WTC11 (cell line): ENCODE measurements around the gene SYT7. TPM values are rescaled to one million over a fixed set of nuclear protein-coding genes. Genes with fewer than 3 reads are reported as not detected.

Experiments
- ATAC-seq: fragments of 200-7000 bp; cut with Tn5 transposase; 2 replicates; pipeline ENCODE4 v1.10.0; 2021; ENCODE audit warnings: mild to moderate bottlenecking, moderate library complexity
- CTCF ChIA-PET: fragments of 300-600 bp; sonication (Branson Sonifier 250); formaldehyde crosslinking; loops from one replicate; lab custom pipeline; 2021; ENCODE audit warnings: antibody characterized with exemption; lab: Charles Lee
- POLR2A ChIA-PET: fragments of 350-600 bp; sonication (Branson Sonifier 250); formaldehyde crosslinking; loops from one replicate; lab custom pipeline; 2021; ENCODE audit warnings: antibody characterized with exemption; lab: Charles Lee
- DNase-seq: peaks from one replicate; pipeline ENCODE4 v3.0.0; 2021; ENCODE audit warnings: low spot score
- H3K27ac Mint-ChIP-seq: 2 replicates; pipeline ENCODE4 v1.8.0; 2021; ENCODE audit warnings: mixed read lengths
- H3K27me3 Mint-ChIP-seq: 2 replicates; pipeline ENCODE4 v1.8.0; 2021; ENCODE audit warnings: low read depth, mild to moderate bottlenecking, moderate library complexity, mixed read lengths
- H3K36me3 Mint-ChIP-seq: 2 replicates; pipeline ENCODE4 v1.8.0; 2021; ENCODE audit warnings: mixed read lengths
- H3K4me1 Mint-ChIP-seq: 2 replicates; pipeline ENCODE4 v1.8.0; 2022; ENCODE audit warnings: mixed read lengths
- H3K4me3 Mint-ChIP-seq: 2 replicates; pipeline ENCODE4 v1.8.0; 2021; ENCODE audit warnings: mild to moderate bottlenecking, moderate library complexity, mixed read lengths
- H3K9me3 Mint-ChIP-seq: 2 replicates; pipeline ENCODE4 v1.8.0; 2021; ENCODE audit warnings: mixed read lengths
- ATF1 ChIP-seq: sonication (generic); formaldehyde crosslinking; IDR thresholded peaks from 2 replicates; pipeline ENCODE4 v1.8.1; 2023; ENCODE audit warnings: mild to moderate bottlenecking, moderate library complexity, missing genetic modification reagents
- CBFB ChIP-seq: sonication (generic); formaldehyde crosslinking; IDR thresholded peaks from 2 replicates; pipeline ENCODE4 v1.8.1; 2022; ENCODE audit warnings: mild to moderate bottlenecking, low read depth, missing genetic modification reagents
- CREB1 ChIP-seq: sonication (generic); formaldehyde crosslinking; IDR thresholded peaks from 2 replicates; pipeline ENCODE4 v1.8.0; 2023; ENCODE audit warnings: mild to moderate bottlenecking, missing genetic modification reagents
- GABPB1 ChIP-seq: sonication (generic); formaldehyde crosslinking; IDR thresholded peaks from 2 replicates; pipeline ENCODE4 v1.8.1; 2023; ENCODE audit warnings: mild to moderate bottlenecking, missing genetic modification reagents
- KAT7 ChIP-seq: sonication (generic); formaldehyde crosslinking; IDR thresholded peaks from 2 replicates; pipeline ENCODE4 v1.8.1; 2023; ENCODE audit warnings: missing genetic modification reagents, mild to moderate bottlenecking, borderline replicate concordance
- MXD4 ChIP-seq: fragments of 250-450 bp; sonication (Bioruptor Pico); IDR thresholded peaks from 2 replicates; pipeline ENCODE4 v1.8.0; 2021; ENCODE audit warnings: mild to moderate bottlenecking, moderate library complexity, borderline replicate concordance
- MYBL2 ChIP-seq: sonication (generic); formaldehyde crosslinking; IDR thresholded peaks from 2 replicates; pipeline ENCODE4 v1.8.1; 2023; ENCODE audit warnings: mild to moderate bottlenecking, moderate library complexity, missing genetic modification reagents
- NFATC4 ChIP-seq: fragments of 250-450 bp; sonication (Bioruptor Pico); IDR thresholded peaks from 2 replicates; pipeline ENCODE4 v1.9.0; 2021; ENCODE audit warnings: mild to moderate bottlenecking
- RELA ChIP-seq: sonication (generic); formaldehyde crosslinking; IDR thresholded peaks from 2 replicates; pipeline ENCODE4 v1.8.1; 2022; ENCODE audit warnings: missing genetic modification reagents, mild to moderate bottlenecking, borderline replicate concordance
- TEAD4 ChIP-seq: sonication (generic); formaldehyde crosslinking; IDR thresholded peaks from 2 replicates; pipeline ENCODE4 v1.8.0; 2022; ENCODE audit warnings: mild to moderate bottlenecking, missing genetic modification reagents
- ZNF232 ChIP-seq: sonication (generic); formaldehyde crosslinking; IDR thresholded peaks from 2 replicates; pipeline ENCODE4 v1.8.0; 2022; ENCODE audit warnings: mild to moderate bottlenecking, missing genetic modification reagents
- total RNA-seq: library from RNA; stranded (reverse); gene quantifications from 3 replicates; pipeline ENCODE4 v1.2.3, GENCODE V29; 2021
- TF ChIP-seq, protein P1 (sequence below): sonication (generic); formaldehyde crosslinking; IDR thresholded peaks from 2 replicates; pipeline ENCODE4 v1.8.0; 2023; ENCODE audit warnings: mild to moderate bottlenecking, missing genetic modification reagents
- TF ChIP-seq, protein P2 (sequence below): sonication (generic); formaldehyde crosslinking; IDR thresholded peaks from 2 replicates; pipeline ENCODE4 v1.8.1; 2022; ENCODE audit warnings: low read depth, missing genetic modification reagents, borderline replicate concordance
- TF ChIP-seq, protein P3 (sequence below): sonication (generic); formaldehyde crosslinking; IDR thresholded peaks from 2 replicates; pipeline ENCODE4 v1.8.0; 2022; ENCODE audit warnings: mild to moderate bottlenecking, missing genetic modification reagents
- TF ChIP-seq, protein P4 (sequence below): sonication (generic); formaldehyde crosslinking; IDR thresholded peaks from 2 replicates; pipeline ENCODE4 v1.8.1; 2022; ENCODE audit warnings: mild to moderate bottlenecking, missing genetic modification reagents, moderate library complexity, borderline replicate concordance
- TF ChIP-seq, protein P5 (sequence below): sonication (generic); formaldehyde crosslinking; IDR thresholded peaks from 2 replicates; pipeline ENCODE4 v1.8.1; 2022; ENCODE audit warnings: mild to moderate bottlenecking, moderate library complexity, missing genetic modification reagents
- TF ChIP-seq, protein P6 (sequence below): sonication (generic); formaldehyde crosslinking; IDR thresholded peaks from 2 replicates; pipeline ENCODE4 v1.8.0; 2022; ENCODE audit warnings: mild to moderate bottlenecking, missing genetic modification reagents
- TF ChIP-seq, protein P7 (sequence below): sonication (generic); formaldehyde crosslinking; IDR thresholded peaks from 2 replicates; pipeline ENCODE4 v1.8.0; 2022; ENCODE audit warnings: mild to moderate bottlenecking, missing genetic modification reagents
- TF ChIP-seq, protein P8 (sequence below): sonication (generic); formaldehyde crosslinking; IDR thresholded peaks from 2 replicates; pipeline ENCODE4 v1.8.1; 2023; ENCODE audit warnings: mild to moderate bottlenecking, moderate library complexity, missing genetic modification reagents

The SYT7 gene
- total RNA-seq, 1 experiment from 2014 or later = 12.5 TPM

DNA sequence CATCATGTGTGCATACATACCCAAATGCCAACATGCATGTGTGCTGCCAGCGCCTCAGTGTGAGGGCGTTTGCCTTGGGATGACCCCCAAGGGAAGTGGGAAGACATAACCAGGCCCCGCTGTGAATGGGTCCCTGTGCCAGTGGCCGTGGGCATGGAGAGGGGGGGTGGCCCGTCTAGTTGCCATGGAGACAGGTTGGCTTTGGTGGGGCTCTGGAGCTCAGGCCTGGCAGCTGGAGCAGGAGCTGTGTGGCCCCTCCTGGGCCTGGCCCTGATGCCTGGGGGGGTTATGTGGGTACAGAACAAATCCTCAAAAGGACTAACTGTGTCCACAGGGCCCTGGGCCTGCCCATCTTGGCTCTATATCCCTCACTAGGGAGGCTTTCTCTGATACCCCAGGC is 8.0 kb downstream of the SYT7 start:
- POLR2A ChIA-PET = no interaction called here
- H3K9me3 Mint-ChIP-seq = no peaks in the 10 kb centered on the region
- H3K27ac Mint-ChIP-seq = no peak overlapping the region
- ATAC-seq (no peak), DNase-seq (no peak)
- no peak for TF ChIP-seq NFATC4 (CRISPR knock-in tag)
- TF ChIP-seq RELA (CRISPR knock-in tag) = no peak
- no peak for TF ChIP-seq GABPB1 (CRISPR knock-in tag)
- TF ChIP-seq, protein P1, sequence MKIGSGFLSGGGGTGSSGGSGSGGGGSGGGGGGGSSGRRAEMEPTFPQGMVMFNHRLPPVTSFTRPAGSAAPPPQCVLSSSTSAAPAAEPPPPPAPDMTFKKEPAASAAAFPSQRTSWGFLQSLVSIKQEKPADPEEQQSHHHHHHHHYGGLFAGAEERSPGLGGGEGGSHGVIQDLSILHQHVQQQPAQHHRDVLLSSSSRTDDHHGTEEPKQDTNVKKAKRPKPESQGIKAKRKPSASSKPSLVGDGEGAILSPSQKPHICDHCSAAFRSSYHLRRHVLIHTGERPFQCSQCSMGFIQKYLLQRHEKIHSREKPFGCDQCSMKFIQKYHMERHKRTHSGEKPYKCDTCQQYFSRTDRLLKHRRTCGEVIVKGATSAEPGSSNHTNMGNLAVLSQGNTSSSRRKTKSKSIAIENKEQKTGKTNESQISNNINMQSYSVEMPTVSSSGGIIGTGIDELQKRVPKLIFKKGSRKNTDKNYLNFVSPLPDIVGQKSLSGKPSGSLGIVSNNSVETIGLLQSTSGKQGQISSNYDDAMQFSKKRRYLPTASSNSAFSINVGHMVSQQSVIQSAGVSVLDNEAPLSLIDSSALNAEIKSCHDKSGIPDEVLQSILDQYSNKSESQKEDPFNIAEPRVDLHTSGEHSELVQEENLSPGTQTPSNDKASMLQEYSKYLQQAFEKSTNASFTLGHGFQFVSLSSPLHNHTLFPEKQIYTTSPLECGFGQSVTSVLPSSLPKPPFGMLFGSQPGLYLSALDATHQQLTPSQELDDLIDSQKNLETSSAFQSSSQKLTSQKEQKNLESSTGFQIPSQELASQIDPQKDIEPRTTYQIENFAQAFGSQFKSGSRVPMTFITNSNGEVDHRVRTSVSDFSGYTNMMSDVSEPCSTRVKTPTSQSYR (CRISPR knock-in tag) = no peak
- TF ChIP-seq CREB1 (CRISPR knock-in tag) = no peak
- no peak for TF ChIP-seq MYBL2 (CRISPR knock-in tag)
- no peak for TF ChIP-seq ZNF232 (CRISPR knock-in tag)
- TF ChIP-seq, protein P2, sequence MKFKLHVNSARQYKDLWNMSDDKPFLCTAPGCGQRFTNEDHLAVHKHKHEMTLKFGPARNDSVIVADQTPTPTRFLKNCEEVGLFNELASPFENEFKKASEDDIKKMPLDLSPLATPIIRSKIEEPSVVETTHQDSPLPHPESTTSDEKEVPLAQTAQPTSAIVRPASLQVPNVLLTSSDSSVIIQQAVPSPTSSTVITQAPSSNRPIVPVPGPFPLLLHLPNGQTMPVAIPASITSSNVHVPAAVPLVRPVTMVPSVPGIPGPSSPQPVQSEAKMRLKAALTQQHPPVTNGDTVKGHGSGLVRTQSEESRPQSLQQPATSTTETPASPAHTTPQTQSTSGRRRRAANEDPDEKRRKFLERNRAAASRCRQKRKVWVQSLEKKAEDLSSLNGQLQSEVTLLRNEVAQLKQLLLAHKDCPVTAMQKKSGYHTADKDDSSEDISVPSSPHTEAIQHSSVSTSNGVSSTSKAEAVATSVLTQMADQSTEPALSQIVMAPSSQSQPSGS = no peak
- TF ChIP-seq, protein P3, sequence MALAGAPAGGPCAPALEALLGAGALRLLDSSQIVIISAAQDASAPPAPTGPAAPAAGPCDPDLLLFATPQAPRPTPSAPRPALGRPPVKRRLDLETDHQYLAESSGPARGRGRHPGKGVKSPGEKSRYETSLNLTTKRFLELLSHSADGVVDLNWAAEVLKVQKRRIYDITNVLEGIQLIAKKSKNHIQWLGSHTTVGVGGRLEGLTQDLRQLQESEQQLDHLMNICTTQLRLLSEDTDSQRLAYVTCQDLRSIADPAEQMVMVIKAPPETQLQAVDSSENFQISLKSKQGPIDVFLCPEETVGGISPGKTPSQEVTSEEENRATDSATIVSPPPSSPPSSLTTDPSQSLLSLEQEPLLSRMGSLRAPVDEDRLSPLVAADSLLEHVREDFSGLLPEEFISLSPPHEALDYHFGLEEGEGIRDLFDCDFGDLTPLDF (CRISPR knock-in tag) = no peak
- TF ChIP-seq, protein P4, sequence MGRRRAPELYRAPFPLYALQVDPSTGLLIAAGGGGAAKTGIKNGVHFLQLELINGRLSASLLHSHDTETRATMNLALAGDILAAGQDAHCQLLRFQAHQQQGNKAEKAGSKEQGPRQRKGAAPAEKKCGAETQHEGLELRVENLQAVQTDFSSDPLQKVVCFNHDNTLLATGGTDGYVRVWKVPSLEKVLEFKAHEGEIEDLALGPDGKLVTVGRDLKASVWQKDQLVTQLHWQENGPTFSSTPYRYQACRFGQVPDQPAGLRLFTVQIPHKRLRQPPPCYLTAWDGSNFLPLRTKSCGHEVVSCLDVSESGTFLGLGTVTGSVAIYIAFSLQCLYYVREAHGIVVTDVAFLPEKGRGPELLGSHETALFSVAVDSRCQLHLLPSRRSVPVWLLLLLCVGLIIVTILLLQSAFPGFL (CRISPR knock-in tag) = no peak
- TF ChIP-seq, protein P5, sequence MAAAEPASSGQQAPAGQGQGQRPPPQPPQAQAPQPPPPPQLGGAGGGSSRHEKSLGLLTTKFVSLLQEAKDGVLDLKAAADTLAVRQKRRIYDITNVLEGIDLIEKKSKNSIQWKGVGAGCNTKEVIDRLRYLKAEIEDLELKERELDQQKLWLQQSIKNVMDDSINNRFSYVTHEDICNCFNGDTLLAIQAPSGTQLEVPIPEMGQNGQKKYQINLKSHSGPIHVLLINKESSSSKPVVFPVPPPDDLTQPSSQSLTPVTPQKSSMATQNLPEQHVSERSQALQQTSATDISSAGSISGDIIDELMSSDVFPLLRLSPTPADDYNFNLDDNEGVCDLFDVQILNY (CRISPR knock-in tag) = no peak
- CTCF ChIA-PET = interaction anchor here (1.0 to 2.6 kb wide), 3 partner anchors 8 to 41 kb away, joined by 3 to 8 read pairs (median 4); partner anchors contain the start of gene SYT7
- no peak overlapping the region for H3K4me3 Mint-ChIP-seq
- H3K4me1 Mint-ChIP-seq = peaks cover 30% of the 10 kb centered on the region
- H3K36me3 Mint-ChIP-seq = no peaks in the 10 kb centered on the region
- peaks cover 14% of the 10 kb centered on the region for H3K27me3 Mint-ChIP-seq

DNA sequence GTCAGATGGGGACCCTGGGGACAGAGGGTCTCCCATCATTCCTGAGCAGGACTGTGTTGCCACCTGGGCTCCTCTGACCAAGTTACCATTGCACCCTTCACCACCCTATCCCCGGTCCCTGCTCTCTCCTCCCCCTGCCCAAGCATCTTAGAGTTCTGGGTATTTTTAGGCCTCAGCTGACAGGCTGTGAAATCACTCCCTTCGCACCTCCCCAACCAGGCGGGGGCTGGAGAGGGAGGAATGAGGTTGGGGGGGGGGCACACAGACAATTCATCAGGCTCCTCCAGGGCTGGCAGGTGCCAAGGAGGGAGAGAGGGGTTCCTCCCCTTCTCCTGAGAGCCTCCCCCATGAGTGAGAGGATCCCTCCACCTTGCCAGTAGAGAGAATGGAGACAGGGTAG is 9.0 kb downstream of the SYT7 start:
- Mint-ChIP-seq H3K27me3 (peaks cover 15% of the 10 kb centered on the region), H3K4me3 (no peak overlapping the region), H3K27ac (no peak overlapping the region), H3K4me1 (peaks cover 22% of the 10 kb centered on the region), H3K9me3 (no peaks in the 10 kb centered on the region), H3K36me3 (no peaks in the 10 kb centered on the region)
- ChIA-PET POLR2A (no interaction called here), CTCF (interaction anchor here (2.6 kb wide), 1 partner anchor 40 kb away, joined by 8 read pairs; no protein-coding TSS in a partner anchor)
- ATAC-seq (no peak), DNase-seq (no peak)
- TF ChIP-seq ATF1 (CRISPR knock-in tag) = no peak
- TF ChIP-seq, protein P6, sequence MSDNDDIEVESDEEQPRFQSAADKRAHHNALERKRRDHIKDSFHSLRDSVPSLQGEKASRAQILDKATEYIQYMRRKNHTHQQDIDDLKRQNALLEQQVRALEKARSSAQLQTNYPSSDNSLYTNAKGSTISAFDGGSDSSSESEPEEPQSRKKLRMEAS = no peak
- TF ChIP-seq, protein P7, sequence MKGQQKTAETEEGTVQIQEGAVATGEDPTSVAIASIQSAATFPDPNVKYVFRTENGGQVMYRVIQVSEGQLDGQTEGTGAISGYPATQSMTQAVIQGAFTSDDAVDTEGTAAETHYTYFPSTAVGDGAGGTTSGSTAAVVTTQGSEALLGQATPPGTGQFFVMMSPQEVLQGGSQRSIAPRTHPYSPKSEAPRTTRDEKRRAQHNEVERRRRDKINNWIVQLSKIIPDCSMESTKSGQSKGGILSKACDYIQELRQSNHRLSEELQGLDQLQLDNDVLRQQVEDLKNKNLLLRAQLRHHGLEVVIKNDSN (CRISPR knock-in tag) = no peak
- no peak for TF ChIP-seq MXD4 (CRISPR knock-in tag)
- no peak for TF ChIP-seq GABPB1 (CRISPR knock-in tag)
- TF ChIP-seq KAT7 (CRISPR knock-in tag) = no peak
- TF ChIP-seq TEAD4 = no peak
- TF ChIP-seq, protein P8, sequence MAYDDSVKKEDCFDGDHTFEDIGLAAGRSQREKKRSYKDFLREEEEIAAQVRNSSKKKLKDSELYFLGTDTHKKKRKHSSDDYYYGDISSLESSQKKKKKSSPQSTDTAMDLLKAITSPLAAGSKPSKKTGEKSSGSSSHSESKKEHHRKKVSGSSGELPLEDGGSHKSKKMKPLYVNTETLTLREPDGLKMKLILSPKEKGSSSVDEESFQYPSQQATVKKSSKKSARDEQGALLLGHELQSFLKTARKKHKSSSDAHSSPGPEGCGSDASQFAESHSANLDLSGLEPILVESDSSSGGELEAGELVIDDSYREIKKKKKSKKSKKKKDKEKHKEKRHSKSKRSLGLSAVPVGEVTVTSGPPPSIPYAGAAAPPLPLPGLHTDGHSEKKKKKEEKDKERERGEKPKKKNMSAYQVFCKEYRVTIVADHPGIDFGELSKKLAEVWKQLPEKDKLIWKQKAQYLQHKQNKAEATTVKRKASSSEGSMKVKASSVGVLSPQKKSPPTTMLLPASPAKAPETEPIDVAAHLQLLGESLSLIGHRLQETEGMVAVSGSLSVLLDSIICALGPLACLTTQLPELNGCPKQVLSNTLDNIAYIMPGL (CRISPR knock-in tag) = no peak
- no peak for TF ChIP-seq CREB1 (CRISPR knock-in tag)
- TF ChIP-seq CBFB = no peak
